IMR-90 (cell line): Measurements from ENCODE around the gene SYTL3. TPM values are rescaled to one million over a fixed set of nuclear protein-coding genes. Genes with fewer than 3 reads are reported as not detected.

Source experiments
- ATAC-seq: fragments of 200-7000 bp; cut with Tn5 transposase; 2 replicates; pipeline ENCODE4 v1.9.1; 2020; ENCODE audit warnings: low read depth, mild to moderate bottlenecking, moderate library complexity
- BruUV-seq: library from RNA; stranded (reverse); fragments of 400-500 nt; replicated peaks from 2 replicates; lab custom pipeline; 2021; lab: Mats Ljungman, UMichigan
- CTCF ChIA-PET: fragments of 300-600 bp; formaldehyde crosslinking; extraction: SDS; loops from one replicate; lab custom pipeline; 2021; ENCODE audit warnings: antibody characterized with exemption; lab: Yijun Ruan, JAX
- POLR2A ChIA-PET: fragments of 300-600 bp; sonication (Branson Sonifier 250); formaldehyde crosslinking; loops from one replicate; lab custom pipeline; 2022; ENCODE audit warnings: antibody characterized with exemption; ENCODE audit not compliant: unreplicated experiment; lab: Charles Lee
- DNase-seq: peaks from one replicate; pipeline ENCODE4 v3.0.0; 2013
- H2AFZ ChIP-seq: replicated peaks from 2 replicates; pipeline ENCODE3; 2013; ENCODE audit warnings: low read length, mild to moderate bottlenecking; ENCODE audit not compliant: poor library complexity
- H2AK5ac ChIP-seq: 2 replicates; pipeline ENCODE4 v1.6.1; 2013; ENCODE audit warnings: low read depth, low read length, inconsistent platforms
- H2AK9ac ChIP-seq: replicated peaks from 2 replicates; pipeline ENCODE3; 2013; ENCODE audit warnings: mild to moderate bottlenecking, low read depth, low read length, moderate library complexity; ENCODE audit not compliant: poor library complexity
- H2BK120ac ChIP-seq: 2 replicates; pipeline ENCODE4 v1.6.1; 2013; ENCODE audit warnings: low read depth, low read length, inconsistent platforms
- H2BK15ac ChIP-seq: 3 replicates; pipeline ENCODE4 v1.6.1; 2013; ENCODE audit warnings: low read depth, low read length, inconsistent platforms
- H2BK20ac ChIP-seq: 2 replicates; pipeline ENCODE4 v1.6.1; 2013; ENCODE audit warnings: low read depth, mild to moderate bottlenecking, inconsistent platforms, low read length, moderate library complexity
- H2BK5ac ChIP-seq: 2 replicates; pipeline ENCODE4 v1.6.1; 2013; ENCODE audit warnings: mild to moderate bottlenecking, low read depth, low read length, inconsistent platforms; ENCODE audit not compliant: poor library complexity, severe bottlenecking
- H3K14ac ChIP-seq: replicated peaks from 2 replicates; pipeline ENCODE4 v1.6.1; 2013; ENCODE audit warnings: low read depth, low read length, inconsistent platforms
- H3K18ac ChIP-seq: 2 replicates; pipeline ENCODE4 v1.6.1; 2013; ENCODE audit warnings: low read depth, low read length, control low read depth
- H3K23ac ChIP-seq: 2 replicates; pipeline ENCODE4 v1.6.1; 2013; ENCODE audit warnings: low read depth, low read length, inconsistent platforms
- H3K27ac ChIP-seq: 2 replicates; pipeline ENCODE4 v1.5.1; 2013; ENCODE audit warnings: mild to moderate bottlenecking, control low read depth, low read length; ENCODE audit not compliant: insufficient read depth
- H3K27me3 ChIP-seq: 2 replicates; pipeline ENCODE4 v1.6.1; 2013; ENCODE audit warnings: low read length; ENCODE audit not compliant: control insufficient read depth, insufficient read depth
- H3K36me3 ChIP-seq: 2 replicates; pipeline ENCODE4 v1.6.1; 2013; ENCODE audit warnings: low read length, mixed read lengths; ENCODE audit not compliant: control insufficient read depth, insufficient read depth
- H3K4ac ChIP-seq: 2 replicates; pipeline ENCODE4 v1.6.1; 2013; ENCODE audit warnings: low read depth, low read length, inconsistent platforms
- H3K4me1 ChIP-seq: 2 replicates; pipeline ENCODE4 v1.6.1; 2013; ENCODE audit warnings: low read length, mixed read lengths; ENCODE audit not compliant: control insufficient read depth, insufficient read depth
- H3K4me2 ChIP-seq: 2 replicates; pipeline ENCODE4 v1.6.1; 2013; ENCODE audit warnings: low read depth, mild to moderate bottlenecking, control low read depth, low read length, moderate library complexity
- H3K4me3 ChIP-seq: 2 replicates; pipeline ENCODE4 v1.5.1; 2013; ENCODE audit warnings: low read depth, mild to moderate bottlenecking, control low read depth, low read length, moderate library complexity; ENCODE audit not compliant: insufficient read depth
- H3K56ac ChIP-seq: 2 replicates; pipeline ENCODE4 v1.6.1; 2013; ENCODE audit warnings: low read length, inconsistent platforms; ENCODE audit not compliant: insufficient read depth; ENCODE audit errors: extremely low read depth
- H3K79me1 ChIP-seq, 2 experiments: 2 replicates each; pipeline ENCODE4 v1.6.1; 2013; ENCODE audit warnings: low read length in 2 of 2, inconsistent platforms in 1 of 2, low read depth in 1 of 2
- H3K9ac ChIP-seq: 2 replicates; pipeline ENCODE4 v1.6.1; 2013; ENCODE audit warnings: low read depth, low read length, control low read depth
- H3K9me1 ChIP-seq: 2 replicates; pipeline ENCODE4 v1.6.1; 2013; ENCODE audit warnings: low read length, inconsistent platforms; ENCODE audit not compliant: insufficient read depth
- H3K9me3 ChIP-seq: 2 replicates; pipeline ENCODE4 v1.6.1; 2013; ENCODE audit warnings: low read length; ENCODE audit not compliant: control insufficient read depth, insufficient read depth
- H4K20me1 ChIP-seq: 2 replicates; pipeline ENCODE4 v1.6.1; 2013; ENCODE audit warnings: low read length, inconsistent platforms; ENCODE audit not compliant: insufficient read depth
- H4K5ac ChIP-seq: 2 replicates; pipeline ENCODE4 v1.6.1; 2013; ENCODE audit warnings: mild to moderate bottlenecking, low read depth, low read length, control low read depth
- H4K8ac ChIP-seq, 2 experiments: 2 replicates each; pipeline ENCODE4 v1.6.1; 2013; ENCODE audit warnings: low read depth in 2 of 2, low read length in 2 of 2, control low read depth in 1 of 2, inconsistent platforms in 1 of 2
- H4K91ac ChIP-seq: 2 replicates; pipeline ENCODE4 v1.6.1; 2013; ENCODE audit warnings: low read depth, low read length, inconsistent platforms; ENCODE audit not compliant: insufficient read depth
- CHD1 ChIP-seq: IDR thresholded peaks from 2 replicates; pipeline ENCODE4 v1.6.1; 2012; ENCODE audit warnings: low read depth, low read length, improper control_type of control experiment
- FOS ChIP-seq: fragments of 150-350 bp; IDR thresholded peaks from 2 replicates; pipeline ENCODE4 v1.6.1; 2016; ENCODE audit warnings: low read depth, low read length
- MAFK ChIP-seq: IDR thresholded peaks from 2 replicates; pipeline ENCODE4 v1.6.1; 2012; ENCODE audit warnings: low read depth, low read length, improper control_type of control experiment
- WGBS, 2 experiments: methylation state at CpG; one replicate each; pipeline versions ENCODE4 v1.1.5 to v1.1.7; 2013; ENCODE audit warnings: missing lambda C conversion rate in 2 of 2; ENCODE audit not compliant: insufficient read length in 1 of 2; ENCODE audit errors: extremely low coverage in 2 of 2; 5-methylcytosine and 5-hydroxymethylcytosine counted together
- dilution Hi-C: fragments of 300-500 bp; cut with HindIII; formaldehyde crosslinking; loops from one replicate; pipeline ENCODE4 v1.14.3; 2018; ENCODE audit warnings: low sequenced_read_pairs; ENCODE audit not compliant: unreplicated experiment
- in situ Hi-C: fragments of 300-500 bp; cut with MboI; formaldehyde crosslinking; loops from 3 replicates; pipeline ENCODE4 v1.14.3; 2019; ENCODE audit warnings: low sequenced_read_pairs, inconsistent platforms, mixed read lengths
- intact Hi-C: fragments of 100-400 bp; cut with micrococcal nuclease; formaldehyde crosslinking; loops from 2 replicates; pipeline ENCODE4 v1.10.0; 2022
- polyA plus RNA-seq, 3 experiments: library from polyadenylated mRNA; depleted of rRNA; stranded (reverse); fragments of >200 nt; gene quantifications; 2 replicates each; pipeline ENCODE4 v1.2.3, GENCODE V29; 2012; ENCODE audit warnings: low replicate concordance in 1 of 3
- total RNA-seq: library from RNA; depleted of rRNA; stranded (reverse); fragments of >200 nt; gene quantifications from 2 replicates; pipeline ENCODE4 v1.2.3, GENCODE V29; 2012

The SYTL3 gene
- total and polyA plus RNA-seq, 2 of the 4 experiments (the other 2 are of a cell fraction) = 2.9 to 4.3 TPM

- 68% methylated on average over 7 of the region's 16 CpGs; no CpG with 5 or more reads in 1 of the 2 experiments for WGBS, 2 experiments
- no peak overlapping the region for H3K4me2 ChIP-seq
- no peaks in the 10 kb centered on the region for H4K20me1 ChIP-seq
- no peaks in the 10 kb centered on the region for H3K36me3 ChIP-seq
- H2BK120ac ChIP-seq = no peak overlapping the region
- no peak overlapping the region; the same call in 2 of the 3 replicates for H2BK15ac ChIP-seq
- ATAC-seq = no peak
- no peak overlapping the region for H4K5ac ChIP-seq
- intact Hi-C loops (no loop called here), in situ Hi-C loops (no loop called here), dilution Hi-C loops (no loop called here)
- no peak overlapping the region for H2AK9ac ChIP-seq
- ChIA-PET CTCF (no interaction called here), POLR2A (no interaction called here)
- H3K14ac ChIP-seq = no peak overlapping the region
- H2AFZ ChIP-seq = no peak overlapping the region
- H3K4ac ChIP-seq = no peak overlapping the region; the same call in 1 of the 2 replicates
- H3K9me1 ChIP-seq = peaks cover 7% of the 10 kb centered on the region
- no peaks in the 10 kb centered on the region for H3K79me1 ChIP-seq
- H3K9me3 ChIP-seq = no peaks in the 10 kb centered on the region
- BruUV-seq = no TSS peak
- DNase-seq = no peak
- H3K27me3 ChIP-seq = no peaks in the 10 kb centered on the region
- H3K4me3 ChIP-seq = no peak overlapping the region
- TF ChIP-seq MAFK = no peak
- no peak for TF ChIP-seq CHD1
- TF ChIP-seq FOS = no peak
- no peak overlapping the region for H3K23ac ChIP-seq
- no peak overlapping the region for H3K9ac ChIP-seq
- H3K18ac ChIP-seq = no peak overlapping the region
- no peak overlapping the region for H2AK5ac ChIP-seq
- H4K8ac ChIP-seq = no peak overlapping the region
- H3K56ac ChIP-seq = no peak overlapping the region
- H3K4me1 ChIP-seq = peaks cover 3% of the 10 kb centered on the region
- no peak overlapping the region for H2BK5ac ChIP-seq
- no peak overlapping the region for H4K91ac ChIP-seq
- no peak overlapping the region for H3K27ac ChIP-seq
- no peak overlapping the region for H2BK20ac ChIP-seq
Measured at GRCh38 chr6:158715330-158716311, 65.8 kb downstream of the SYTL3 start.
